A673 (cell line): ENCODE results near the gene BEX4.

Experiments used
- EZH2 ChIP-seq: fragments of 200-600 bp; sonication (generic); IDR thresholded peaks from 2 replicates; pipeline ENCODE4 v1.6.1; 2017; ENCODE audit warnings: borderline replicate concordance, low read depth, mild to moderate bottlenecking, mixed read lengths, antibody characterized with exemption, low read length; ENCODE audit not compliant: poor library complexity, severe bottlenecking
- TF ChIP-seq, protein P1 (sequence below): fragments of 300-800, 200-600 bp; sonication (generic); conservative IDR thresholded peaks from 2 replicates; pipeline ENCODE4 v1.5.1; 2017; ENCODE audit warnings: low read depth, mild to moderate bottlenecking, antibody characterized with exemption, low read length, moderate library complexity, mixed read lengths

DNA sequence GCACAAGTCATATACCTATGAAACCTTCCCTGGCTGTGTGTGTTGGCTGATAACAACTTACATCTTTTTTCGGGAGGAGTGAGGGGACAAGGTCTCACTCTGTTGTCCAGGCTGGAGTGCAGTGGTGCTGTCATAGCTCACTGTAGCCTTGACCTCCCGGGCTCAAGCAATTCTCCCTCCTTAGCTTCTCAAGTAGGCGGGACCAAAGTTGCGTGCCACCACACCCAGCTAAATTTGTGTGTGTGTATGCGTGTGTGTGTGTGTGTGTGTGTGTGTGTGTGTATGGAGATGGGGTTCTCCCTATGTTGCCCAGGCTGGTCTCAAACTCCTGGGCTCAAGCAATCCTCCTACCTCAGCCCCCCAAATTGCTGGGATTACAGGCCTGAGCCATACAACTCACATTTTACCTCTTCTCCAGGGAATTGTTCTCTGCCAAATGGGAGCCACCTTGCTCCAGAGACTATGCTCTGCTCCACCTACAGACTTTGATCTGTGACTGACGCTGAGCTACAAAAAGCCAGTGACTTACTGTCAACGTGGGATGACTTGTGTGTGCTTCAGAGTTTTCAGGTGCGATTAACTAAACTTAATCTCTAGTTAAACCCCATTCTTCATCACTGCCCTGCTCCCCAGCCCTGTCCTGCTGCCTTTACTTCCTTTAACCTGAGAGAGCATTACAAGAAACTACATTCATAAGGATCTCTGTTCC, 2.0 kb upstream of the BEX4 start:
- TF ChIP-seq, protein P1, sequence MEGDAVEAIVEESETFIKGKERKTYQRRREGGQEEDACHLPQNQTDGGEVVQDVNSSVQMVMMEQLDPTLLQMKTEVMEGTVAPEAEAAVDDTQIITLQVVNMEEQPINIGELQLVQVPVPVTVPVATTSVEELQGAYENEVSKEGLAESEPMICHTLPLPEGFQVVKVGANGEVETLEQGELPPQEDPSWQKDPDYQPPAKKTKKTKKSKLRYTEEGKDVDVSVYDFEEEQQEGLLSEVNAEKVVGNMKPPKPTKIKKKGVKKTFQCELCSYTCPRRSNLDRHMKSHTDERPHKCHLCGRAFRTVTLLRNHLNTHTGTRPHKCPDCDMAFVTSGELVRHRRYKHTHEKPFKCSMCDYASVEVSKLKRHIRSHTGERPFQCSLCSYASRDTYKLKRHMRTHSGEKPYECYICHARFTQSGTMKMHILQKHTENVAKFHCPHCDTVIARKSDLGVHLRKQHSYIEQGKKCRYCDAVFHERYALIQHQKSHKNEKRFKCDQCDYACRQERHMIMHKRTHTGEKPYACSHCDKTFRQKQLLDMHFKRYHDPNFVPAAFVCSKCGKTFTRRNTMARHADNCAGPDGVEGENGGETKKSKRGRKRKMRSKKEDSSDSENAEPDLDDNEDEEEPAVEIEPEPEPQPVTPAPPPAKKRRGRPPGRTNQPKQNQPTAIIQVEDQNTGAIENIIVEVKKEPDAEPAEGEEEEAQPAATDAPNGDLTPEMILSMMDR, result no peak
- TF ChIP-seq EZH2, result no peak
